Measurements from ENCODE around the gene PDE3A.

Gene PDE3A

GRCh38 chr12:20455001-20455706 is 86.8 kb downstream of the PDE3A start:
- no peaks in the 10 kb centered on the region for H3K27me3 ChIP-seq (ENCODE audit: control insufficient read depth in 1 of 2, insufficient read depth in 2 of 2, low read length in 2 of 2)
- H3K4me3 ChIP-seq (ENCODE audit: low read length in 2 of 2), result no peak overlapping the region
- no peaks in the 10 kb centered on the region for H3K9me3 ChIP-seq (ENCODE audit: control insufficient read depth in 2 of 2, low read length in 2 of 2)
- H3K36me3 ChIP-seq (ENCODE audit: control insufficient read depth in 2 of 2, insufficient read depth in 2 of 2, low read length in 2 of 2), result peaks cover 0 to 2% of the 10 kb centered on the region in 2 donors
- no peak overlapping the region for H3K9ac ChIP-seq (ENCODE audit: low read length in 2 of 2)
- no peak overlapping the region for H3K27ac ChIP-seq (ENCODE audit: low read length)
- H3K4me1 ChIP-seq (ENCODE audit: control insufficient read depth, insufficient read depth, low read length), result no peaks in the 10 kb centered on the region

DNA sequence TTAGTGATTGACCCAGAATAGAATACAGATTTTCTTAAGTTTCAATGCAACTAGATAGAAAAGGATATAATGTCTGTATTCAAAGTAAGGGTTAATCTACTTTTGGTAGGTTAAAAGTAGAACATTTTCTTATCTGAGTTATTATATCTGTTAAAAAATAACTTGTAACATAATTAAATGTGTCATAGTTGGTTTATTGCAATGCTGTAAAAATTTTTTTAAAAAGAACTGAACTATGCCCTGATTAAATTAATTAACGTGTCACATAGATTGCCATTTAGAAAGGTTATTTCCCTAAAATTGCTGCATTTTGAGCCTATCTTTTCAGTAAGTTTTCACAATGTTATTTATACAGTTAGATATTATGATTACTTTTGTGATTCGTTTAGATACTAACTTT is 89.2 kb downstream of the PDE3A start:
- no peaks in the 10 kb centered on the region for H3K9me3 ChIP-seq (ENCODE audit: control insufficient read depth in 2 of 2, low read length in 2 of 2)
- H3K4me1 ChIP-seq (ENCODE audit: control insufficient read depth, insufficient read depth, low read length), result no peaks in the 10 kb centered on the region
- H3K9ac ChIP-seq (ENCODE audit: low read length in 2 of 2), result no peak overlapping the region
- no peak overlapping the region for H3K27ac ChIP-seq (ENCODE audit: low read length)
- H3K4me3 ChIP-seq (ENCODE audit: low read length in 2 of 2), result no peak overlapping the region
- peaks cover 0 to 2% of the 10 kb centered on the region in 2 donors for H3K36me3 ChIP-seq (ENCODE audit: control insufficient read depth in 2 of 2, insufficient read depth in 2 of 2, low read length in 2 of 2)
- H3K27me3 ChIP-seq (ENCODE audit: control insufficient read depth in 1 of 2, insufficient read depth in 2 of 2, low read length in 2 of 2), result no peaks in the 10 kb centered on the region

DNA sequence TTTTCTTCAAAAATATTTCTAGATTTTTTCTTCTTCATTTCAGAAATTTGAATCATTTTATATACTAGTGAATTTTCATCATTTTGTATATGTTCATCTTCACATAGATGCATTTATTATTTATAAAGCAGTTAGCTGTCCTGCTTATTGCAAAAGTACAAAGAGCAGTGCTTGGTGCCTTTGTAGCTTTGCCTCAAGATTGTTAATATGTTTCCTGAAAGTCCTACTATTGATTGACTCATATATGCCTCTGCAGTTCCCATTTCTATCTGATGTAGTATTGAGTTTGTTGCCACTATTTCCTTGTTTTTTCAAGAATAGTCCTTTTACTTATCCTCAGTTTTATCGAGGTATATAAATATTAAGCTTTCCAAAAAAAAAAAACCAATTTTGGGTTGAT is 89.7 kb downstream of the PDE3A start:
- Histone ChIP-seq H3K9ac (ENCODE audit: low read length in 2 of 2) (no peak overlapping the region), H3K36me3 (ENCODE audit: control insufficient read depth in 2 of 2, insufficient read depth in 2 of 2, low read length in 2 of 2) (peaks cover 0 to 2% of the 10 kb centered on the region in 2 donors), H3K9me3 (ENCODE audit: control insufficient read depth in 2 of 2, low read length in 2 of 2) (no peaks in the 10 kb centered on the region), H3K27ac (ENCODE audit: low read length) (no peak overlapping the region), H3K27me3 (ENCODE audit: control insufficient read depth in 1 of 2, insufficient read depth in 2 of 2, low read length in 2 of 2) (no peaks in the 10 kb centered on the region), H3K4me3 (ENCODE audit: low read length in 2 of 2) (no peak overlapping the region), H3K4me1 (ENCODE audit: control insufficient read depth, insufficient read depth, low read length) (no peaks in the 10 kb centered on the region)

DNA sequence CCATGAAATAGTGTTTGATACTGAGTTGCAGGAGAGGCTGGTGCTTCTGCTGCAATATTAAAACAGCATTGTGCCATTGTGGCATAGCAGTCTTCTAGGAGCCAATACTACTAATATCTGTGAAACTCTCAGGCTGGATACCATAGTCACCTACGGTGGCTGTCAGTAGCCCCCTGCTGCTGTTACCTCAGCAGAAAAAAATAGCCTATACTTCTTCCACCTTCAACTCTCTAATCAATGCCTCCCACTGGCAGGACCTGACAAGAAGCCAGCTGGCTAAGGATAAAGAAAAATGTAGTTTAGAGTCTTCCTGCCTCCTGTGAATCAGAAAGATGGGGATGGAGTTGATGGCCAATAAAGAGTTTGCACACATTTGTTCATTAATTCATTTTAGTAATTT is 91.6 kb downstream of the PDE3A start:
- no peak overlapping the region for H3K4me3 ChIP-seq (ENCODE audit: low read length in 2 of 2)
- H3K36me3 ChIP-seq (ENCODE audit: control insufficient read depth in 2 of 2, insufficient read depth in 2 of 2, low read length in 2 of 2), result no peaks in the 10 kb centered on the region
- no peaks in the 10 kb centered on the region for H3K4me1 ChIP-seq (ENCODE audit: control insufficient read depth, insufficient read depth, low read length)
- H3K9me3 ChIP-seq (ENCODE audit: control insufficient read depth in 2 of 2, low read length in 2 of 2), result no peaks in the 10 kb centered on the region
- H3K9ac ChIP-seq (ENCODE audit: low read length in 2 of 2), result no peak overlapping the region
- H3K27ac ChIP-seq (ENCODE audit: low read length), result no peak overlapping the region
- no peaks in the 10 kb centered on the region for H3K27me3 ChIP-seq (ENCODE audit: control insufficient read depth in 1 of 2, insufficient read depth in 2 of 2, low read length in 2 of 2)

- H3K27ac ChIP-seq (ENCODE audit: low read length), result no peak overlapping the region
- no peak overlapping the region for H3K4me3 ChIP-seq (ENCODE audit: low read length in 2 of 2)
- no peaks in the 10 kb centered on the region for H3K27me3 ChIP-seq (ENCODE audit: control insufficient read depth in 1 of 2, insufficient read depth in 2 of 2, low read length in 2 of 2)
- no peaks in the 10 kb centered on the region for H3K36me3 ChIP-seq (ENCODE audit: control insufficient read depth in 2 of 2, insufficient read depth in 2 of 2, low read length in 2 of 2)
- peaks cover 3% of the 10 kb centered on the region for H3K4me1 ChIP-seq (ENCODE audit: control insufficient read depth, insufficient read depth, low read length)
- no peak overlapping the region for H3K9ac ChIP-seq (ENCODE audit: low read length in 2 of 2)
- no peaks in the 10 kb centered on the region for H3K9me3 ChIP-seq (ENCODE audit: control insufficient read depth in 2 of 2, low read length in 2 of 2)
These were observed 92.6 kb downstream of the PDE3A start for GRCh38 chr12:20460956-20461355.

GRCh38 chr12:20463913-20464524 is 95.7 kb downstream of the PDE3A start:
- no peaks in the 10 kb centered on the region for H3K36me3 ChIP-seq (ENCODE audit: control insufficient read depth in 2 of 2, insufficient read depth in 2 of 2, low read length in 2 of 2)
- no peak overlapping the region for H3K27ac ChIP-seq (ENCODE audit: low read length)
- no peak overlapping the region for H3K9ac ChIP-seq (ENCODE audit: low read length in 2 of 2)
- no peak overlapping the region for H3K4me3 ChIP-seq (ENCODE audit: low read length in 2 of 2)
- no peaks in the 10 kb centered on the region for H3K9me3 ChIP-seq (ENCODE audit: control insufficient read depth in 2 of 2, low read length in 2 of 2)
- H3K4me1 ChIP-seq (ENCODE audit: control insufficient read depth, insufficient read depth, low read length), result peaks cover 4% of the 10 kb centered on the region
- no peaks in the 10 kb centered on the region for H3K27me3 ChIP-seq (ENCODE audit: control insufficient read depth in 1 of 2, insufficient read depth in 2 of 2, low read length in 2 of 2)

DNA sequence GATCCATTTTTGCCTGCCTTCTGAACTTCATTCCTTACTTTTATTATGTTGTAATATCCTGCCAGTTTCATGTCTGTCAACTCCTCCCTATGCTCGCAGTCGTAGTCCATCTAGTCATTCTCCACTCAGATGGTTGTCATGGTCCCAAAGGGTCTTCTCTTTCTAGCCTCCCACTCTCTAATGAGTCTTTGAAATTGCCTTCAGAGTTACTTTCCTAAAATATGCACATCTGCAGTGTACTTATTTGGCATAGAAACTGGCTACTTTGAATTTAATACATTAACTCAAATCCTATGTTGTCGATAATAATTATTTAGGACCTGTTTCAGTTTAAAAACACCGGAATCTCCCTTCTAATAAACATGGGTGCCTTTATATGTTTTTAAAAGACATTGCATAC is 101.0 kb downstream of the PDE3A start:
- Histone ChIP-seq H3K36me3 (ENCODE audit: control insufficient read depth in 2 of 2, insufficient read depth in 2 of 2, low read length in 2 of 2) (no peaks in the 10 kb centered on the region), H3K9me3 (ENCODE audit: control insufficient read depth in 2 of 2, low read length in 2 of 2) (no peaks in the 10 kb centered on the region), H3K9ac (ENCODE audit: low read length in 2 of 2) (no peak overlapping the region), H3K27ac (ENCODE audit: low read length) (no peak overlapping the region), H3K4me3 (ENCODE audit: low read length in 2 of 2) (no peak overlapping the region), H3K27me3 (ENCODE audit: control insufficient read depth in 1 of 2, insufficient read depth in 2 of 2, low read length in 2 of 2) (no peaks in the 10 kb centered on the region), H3K4me1 (ENCODE audit: control insufficient read depth, insufficient read depth, low read length) (peaks cover 4% of the 10 kb centered on the region)

DNA sequence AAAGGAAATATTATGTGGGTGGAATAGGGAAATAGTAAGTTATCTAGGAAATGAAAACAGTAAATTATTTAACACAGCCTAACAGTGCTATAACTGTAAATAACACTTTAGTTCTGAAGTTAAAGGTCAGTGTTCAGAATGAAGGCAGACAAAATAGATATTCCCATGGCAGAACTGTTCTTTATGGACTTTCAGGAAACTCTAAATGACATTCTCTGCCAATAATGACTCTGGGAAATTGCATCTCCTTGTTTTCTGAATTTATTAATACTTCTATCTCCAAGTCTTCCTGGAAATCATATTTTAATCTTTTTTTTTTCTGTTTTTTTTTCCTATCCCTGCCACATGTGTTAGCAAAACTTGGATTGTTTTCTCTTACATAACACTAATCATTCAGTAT is 101.4 kb downstream of the PDE3A start:
- H3K36me3 ChIP-seq (ENCODE audit: control insufficient read depth in 2 of 2, insufficient read depth in 2 of 2, low read length in 2 of 2), result no peaks in the 10 kb centered on the region
- no peak overlapping the region for H3K27ac ChIP-seq (ENCODE audit: low read length)
- peaks cover 4% of the 10 kb centered on the region for H3K4me1 ChIP-seq (ENCODE audit: control insufficient read depth, insufficient read depth, low read length)
- H3K9me3 ChIP-seq (ENCODE audit: control insufficient read depth in 2 of 2, low read length in 2 of 2), result no peaks in the 10 kb centered on the region
- no peaks in the 10 kb centered on the region for H3K27me3 ChIP-seq (ENCODE audit: control insufficient read depth in 1 of 2, insufficient read depth in 2 of 2, low read length in 2 of 2)
- no peak overlapping the region for H3K4me3 ChIP-seq (ENCODE audit: low read length in 2 of 2)
- no peak overlapping the region for H3K9ac ChIP-seq (ENCODE audit: low read length in 2 of 2)

DNA sequence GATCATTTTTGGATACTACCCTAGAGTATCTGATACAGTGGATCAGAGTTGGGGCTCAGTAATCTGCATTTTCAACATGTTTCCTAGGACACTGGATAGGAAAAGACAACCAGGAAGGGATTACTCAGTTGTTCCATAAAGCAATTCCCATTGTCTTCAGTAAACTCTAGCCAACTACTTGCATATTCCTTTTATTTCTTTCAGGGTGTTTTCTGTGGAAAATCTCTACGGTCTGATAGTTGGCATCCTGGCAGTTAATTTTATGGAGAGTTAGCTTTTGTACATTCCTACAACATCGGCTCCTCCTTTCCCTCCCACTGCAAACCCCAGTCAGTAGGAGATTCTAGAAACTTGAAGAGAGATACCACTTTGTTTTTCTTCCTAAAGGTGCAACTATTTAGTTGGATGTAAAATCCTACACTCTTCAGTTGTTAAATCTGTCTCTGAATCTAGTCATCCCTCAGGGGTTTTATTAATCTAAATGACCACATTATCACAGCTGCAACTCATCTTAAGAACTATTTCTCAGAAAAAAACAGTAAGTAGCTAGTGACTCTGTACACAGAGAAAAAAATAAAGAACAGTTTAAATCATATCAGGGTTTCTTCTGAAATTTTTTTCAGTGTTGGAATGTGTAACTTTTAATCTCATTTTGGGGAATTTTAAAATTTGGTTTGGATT is 103.9 kb downstream of the PDE3A start:
- no peak overlapping the region for H3K27ac ChIP-seq (ENCODE audit: low read length)
- no peak overlapping the region for H3K4me3 ChIP-seq (ENCODE audit: low read length in 2 of 2)
- H3K4me1 ChIP-seq (ENCODE audit: control insufficient read depth, insufficient read depth, low read length), result no peaks in the 10 kb centered on the region
- H3K9me3 ChIP-seq (ENCODE audit: control insufficient read depth in 2 of 2, low read length in 2 of 2), result no peaks in the 10 kb centered on the region
- no peaks in the 10 kb centered on the region for H3K27me3 ChIP-seq (ENCODE audit: control insufficient read depth in 1 of 2, insufficient read depth in 2 of 2, low read length in 2 of 2)
- no peaks in the 10 kb centered on the region for H3K36me3 ChIP-seq (ENCODE audit: control insufficient read depth in 2 of 2, insufficient read depth in 2 of 2, low read length in 2 of 2)
- no peak overlapping the region for H3K9ac ChIP-seq (ENCODE audit: low read length in 2 of 2)

GRCh38 chr12:20473133-20473532 is 104.8 kb downstream of the PDE3A start:
- H3K4me3 ChIP-seq (ENCODE audit: low read length in 2 of 2), result no peak overlapping the region
- H3K9ac ChIP-seq (ENCODE audit: low read length in 2 of 2), result no peak overlapping the region
- no peaks in the 10 kb centered on the region for H3K27me3 ChIP-seq (ENCODE audit: control insufficient read depth in 1 of 2, insufficient read depth in 2 of 2, low read length in 2 of 2)
- H3K36me3 ChIP-seq (ENCODE audit: control insufficient read depth in 2 of 2, insufficient read depth in 2 of 2, low read length in 2 of 2), result no peaks in the 10 kb centered on the region
- no peaks in the 10 kb centered on the region for H3K9me3 ChIP-seq (ENCODE audit: control insufficient read depth in 2 of 2, low read length in 2 of 2)
- no peaks in the 10 kb centered on the region for H3K4me1 ChIP-seq (ENCODE audit: control insufficient read depth, insufficient read depth, low read length)
- no peak overlapping the region for H3K27ac ChIP-seq (ENCODE audit: low read length)

GRCh38 chr12:20474016-20474415 is 105.7 kb downstream of the PDE3A start:
- Histone ChIP-seq H3K4me1 (ENCODE audit: control insufficient read depth, insufficient read depth, low read length) (no peaks in the 10 kb centered on the region), H3K27me3 (ENCODE audit: control insufficient read depth in 1 of 2, insufficient read depth in 2 of 2, low read length in 2 of 2) (no peaks in the 10 kb centered on the region), H3K27ac (ENCODE audit: low read length) (no peak overlapping the region), H3K9ac (ENCODE audit: low read length in 2 of 2) (no peak overlapping the region), H3K36me3 (ENCODE audit: control insufficient read depth in 2 of 2, insufficient read depth in 2 of 2, low read length in 2 of 2) (no peaks in the 10 kb centered on the region), H3K4me3 (ENCODE audit: low read length in 2 of 2) (no peak overlapping the region), H3K9me3 (ENCODE audit: control insufficient read depth in 2 of 2, low read length in 2 of 2) (no peaks in the 10 kb centered on the region)

Data from stomach smooth muscle (tissue), 2 donors.